GM11168 (cell line): ENCODE measurements around the gene NT5C1A.

Source experiments
- in situ Hi-C: fragments of 300-500 bp; cut with MboI; formaldehyde crosslinking; loops from one replicate; pipeline ENCODE4 v1.12.0; 2022; ENCODE audit warnings: low sequenced_read_pairs; ENCODE audit not compliant: unreplicated experiment

NT5C1A gene

GRCh38 chr1:39668111-39668510, 3.8 kb downstream of the NT5C1A start:
- in situ Hi-C loops: loop anchor here (10.0 kb wide), 1 partner anchor 57 kb away; no protein-coding TSS in a partner anchor

GRCh38 chr1:39666772-39667171, 5.1 kb downstream of the NT5C1A start:
- in situ Hi-C loops: loop anchor here (10.0 kb wide), 1 partner anchor 58 kb away; no protein-coding TSS in a partner anchor

GRCh38 chr1:39663559-39663958, 8.3 kb downstream of the NT5C1A start:
- in situ Hi-C loops: loop anchor here (10.0 kb wide), 1 partner anchor 61 kb away; no protein-coding TSS in a partner anchor

- in situ Hi-C loops: loop anchor here (10.0 kb wide), 1 partner anchor 62 kb away; no protein-coding TSS in a partner anchor
Observed at GRCh38 chr1:39662861-39663260, 9.0 kb downstream of the NT5C1A start.

- in situ Hi-C loops: loop anchor here (5.0 kb wide), 1 partner anchor 42 kb away; no protein-coding TSS in a partner anchor
Observed at GRCh38 chr1:39659538-39659937, 12.4 kb downstream of the NT5C1A start.

GRCh38 chr1:39659110-39659509, 12.8 kb downstream of the NT5C1A start:
- in situ Hi-C loops: loop anchor here (5.0 kb wide), 1 partner anchor 42 kb away; no protein-coding TSS in a partner anchor

- in situ Hi-C loops: loop anchor here (5.0 kb wide), 1 partner anchor 41 kb away; no protein-coding TSS in a partner anchor
Observed at GRCh38 chr1:39657923-39658485, 13.9 kb downstream of the NT5C1A start.

- in situ Hi-C loops: loop anchor here (5.0 kb wide), 1 partner anchor 40 kb away; no protein-coding TSS in a partner anchor
Observed at GRCh38 chr1:39657402-39657801, 14.5 kb downstream of the NT5C1A start.

- in situ Hi-C loops: loop anchor here (5.0 kb wide), 1 partner anchor 39 kb away; no protein-coding TSS in a partner anchor
Observed at GRCh38 chr1:39656391-39656790, 15.5 kb downstream of the NT5C1A start.

GRCh38 chr1:39655578-39656268, 16.2 kb downstream of the NT5C1A start:
- in situ Hi-C loops: loop anchor here (5.0 kb wide), 1 partner anchor 38 kb away; no protein-coding TSS in a partner anchor

- in situ Hi-C loops: no loop called here
Observed at GRCh38 chr1:39654291-39654690, 17.6 kb downstream of the NT5C1A start.

GRCh38 chr1:39653546-39654031, 18.3 kb downstream of the NT5C1A start:
- in situ Hi-C loops: no loop called here

GRCh38 chr1:39652554-39652953, 19.4 kb downstream of the NT5C1A start:
- in situ Hi-C loops: no loop called here

GRCh38 chr1:39652105-39652504, 19.8 kb downstream of the NT5C1A start:
- in situ Hi-C loops: no loop called here

- in situ Hi-C loops: no loop called here
Observed at GRCh38 chr1:39650431-39650830, 21.5 kb downstream of the NT5C1A start.

- in situ Hi-C loops: no loop called here
Observed at GRCh38 chr1:39649636-39650185, 22.2 kb downstream of the NT5C1A start.

- in situ Hi-C loops: no loop called here
Observed at GRCh38 chr1:39648496-39648895, 23.4 kb downstream of the NT5C1A start.

GRCh38 chr1:39647247-39647646, 24.7 kb downstream of the NT5C1A start:
- in situ Hi-C loops: no loop called here

- in situ Hi-C loops: no loop called here
Observed at GRCh38 chr1:39646232-39647081, 25.4 kb downstream of the NT5C1A start.
